Caco-2 (cell line): ENCODE results near the gene IL21R. TPM values are rescaled to one million over a fixed set of nuclear protein-coding genes. Genes with fewer than 3 reads are reported as not detected.
"Not testable (repeated sequence)": the region's sequence is repeated elsewhere in the genome, so short reads cannot be mapped to it uniquely, and the experiment has no call there.

Experiments used
- BruUV-seq: library from RNA; stranded (reverse); fragments of 400-500 nt; replicated peaks from 2 replicates; lab custom pipeline; 2021; lab: Mats Ljungman, UMichigan
- CTCF ChIA-PET: fragments of 300-600 bp; sonication (Branson Sonifier 250); formaldehyde crosslinking; loops from one replicate; lab custom pipeline; 2022; ENCODE audit warnings: antibody characterized with exemption; lab: Charles Lee
- POLR2A ChIA-PET: fragments of 300-600 bp; sonication (Branson Sonifier 250); formaldehyde crosslinking; loops from one replicate; lab custom pipeline; 2022; ENCODE audit warnings: antibody characterized with exemption; lab: Charles Lee
- DNase-seq, 2 experiments: peaks; one replicate each; pipeline versions ENCODE4 v3.0.0 to v3.0.0-alpha.2; 2020 to 2022
- H3K27me3 ChIP-seq: replicated peaks from 2 replicates; pipeline ENCODE4 v1.6.0; 2011; ENCODE audit warnings: low read length; ENCODE audit not compliant: control insufficient read depth, insufficient read depth
- H3K36me3 ChIP-seq: 2 replicates; pipeline ENCODE4 v1.5.1; 2011; ENCODE audit warnings: low read length; ENCODE audit not compliant: control insufficient read depth, insufficient read depth
- H3K4me1 ChIP-seq: fragments of 250-450 bp; sonication (Bioruptor Pico); 2 replicates; pipeline ENCODE4 v1.5.1; 2020; ENCODE audit warnings: mild to moderate bottlenecking
- H3K4me3 ChIP-seq: 2 replicates; pipeline ENCODE4 v1.5.1; 2011; ENCODE audit warnings: low read depth, mild to moderate bottlenecking, control low read depth, low read length
- H3K9me3 ChIP-seq: fragments of 250-450 bp; sonication (Bioruptor Pico); 2 replicates; pipeline ENCODE4 v1.5.1; 2020; ENCODE audit warnings: mild to moderate bottlenecking, moderate library complexity
- H3K27ac Mint-ChIP-seq: one replicate; pipeline ENCODE4 v1.8.0; 2022; ENCODE audit warnings: mixed read lengths; ENCODE audit not compliant: unreplicated experiment
- H3K27me3 Mint-ChIP-seq: one replicate; pipeline ENCODE4 v1.8.0; 2022; ENCODE audit warnings: mixed read lengths; ENCODE audit not compliant: insufficient read depth, unreplicated experiment
- H3K36me3 Mint-ChIP-seq: one replicate; pipeline ENCODE4 v1.8.0; 2022; ENCODE audit warnings: mild to moderate bottlenecking, mixed read lengths; ENCODE audit not compliant: insufficient read depth, unreplicated experiment
- H3K4me1 Mint-ChIP-seq: one replicate; pipeline ENCODE4 v1.8.0; 2022; ENCODE audit warnings: low read depth, mixed read lengths; ENCODE audit not compliant: unreplicated experiment
- H3K4me3 Mint-ChIP-seq: one replicate; pipeline ENCODE4 v1.8.0; 2022; ENCODE audit warnings: mild to moderate bottlenecking, moderate library complexity, mixed read lengths; ENCODE audit not compliant: unreplicated experiment
- H3K9me3 Mint-ChIP-seq: one replicate; pipeline ENCODE4 v1.8.0; 2022; ENCODE audit warnings: mixed read lengths; ENCODE audit not compliant: unreplicated experiment
- CTCF ChIP-seq, 2 experiments: fragments of 200-600 bp in 1 of 2; IDR thresholded peaks; 1 replicate in 1 of 2; 2 replicates in 1 of 2; pipeline versions ENCODE4 v1.5.1 to v1.8.0; 2011 to 2022; ENCODE audit warnings: antibody characterized with exemption in 1 of 2, control low read depth in 1 of 2, inconsistent platforms in 1 of 2, low read depth in 1 of 2, low read length in 1 of 2, mild to moderate bottlenecking in 1 of 2, moderate library complexity in 1 of 2; ENCODE audit not compliant: insufficient read depth in 1 of 2, severe bottlenecking in 1 of 2, unreplicated experiment in 1 of 2
- intact Hi-C: fragments of 100-400 bp; cut with micrococcal nuclease; formaldehyde crosslinking; loops from one replicate; pipeline ENCODE4 v1.10.0; 2022; ENCODE audit not compliant: unreplicated experiment
- total RNA-seq: library from RNA; stranded (reverse); gene quantifications from 2 replicates; pipeline ENCODE4 v1.2.3, GENCODE V29; 2022

The IL21R gene
- total RNA-seq, 1 experiment from 2014 or later: 0.07 TPM

- no peaks in the 10 kb centered on the region for H3K9me3 Mint-ChIP-seq
- no peak for DNase-seq
- BruUV-seq: no TSS peak
- CTCF ChIA-PET: no interaction called here
- H3K4me1 ChIP-seq: no peaks in the 10 kb centered on the region
- POLR2A ChIA-PET: no interaction called here
- no peak overlapping the region for H3K4me3 Mint-ChIP-seq
- H3K27ac Mint-ChIP-seq: no peak overlapping the region
- H3K27me3 Mint-ChIP-seq: no peaks in the 10 kb centered on the region
- no peaks in the 10 kb centered on the region; the same call in 1 of the 2 replicates for H3K36me3 ChIP-seq
- TF ChIP-seq CTCF (IDR thresholded peaks at IDR 0.05; ENCODE audit: insufficient read depth in 1 of 2, low read depth in 1 of 2, low read length in 1 of 2, severe bottlenecking in 1 of 2, unreplicated experiment in 1 of 2): no peak
- no peaks in the 10 kb centered on the region for H3K4me1 Mint-ChIP-seq
- intact Hi-C loops: loop anchor here (2.0 to 5.0 kb wide), 3 partner anchors 88 to 301 kb away; no protein-coding TSS in a partner anchor
- H3K27me3 ChIP-seq: no peaks in the 10 kb centered on the region
- H3K36me3 Mint-ChIP-seq: no peaks in the 10 kb centered on the region
- H3K4me3 ChIP-seq: no peak overlapping the region
- no peaks in the 10 kb centered on the region for H3K9me3 ChIP-seq
Measured at GRCh38 chr16:27455700-27456099, 53.7 kb downstream of the IL21R start.

GRCh38 chr16:27457605-27457900, 55.6 kb downstream of the IL21R start:
- H3K4me1 ChIP-seq, H3K4me3 ChIP-seq, DNase-seq, H3K36me3 ChIP-seq, POLR2A ChIA-PET, CTCF ChIA-PET, H3K27ac Mint-ChIP-seq, H3K36me3 Mint-ChIP-seq, H3K4me1 Mint-ChIP-seq, H3K9me3 Mint-ChIP-seq, H3K9me3 ChIP-seq, H3K27me3 ChIP-seq, H3K4me3 Mint-ChIP-seq, BruUV-seq, H3K27me3 Mint-ChIP-seq: not testable (repeated sequence)
- intact Hi-C loops: loop anchor here (1.0 to 5.0 kb wide), 4 partner anchors 90 to 303 kb away; no protein-coding TSS in a partner anchor

- no peak overlapping the region for H3K4me3 Mint-ChIP-seq
- H3K36me3 ChIP-seq: no peaks in the 10 kb centered on the region; the same call in none of the 2 replicates
- POLR2A ChIA-PET: no interaction called here
- intact Hi-C loops: loop anchor here (5.0 kb wide), 1 partner anchor 91 kb away; no protein-coding TSS in a partner anchor
- H3K27me3 ChIP-seq: no peaks in the 10 kb centered on the region
- no peaks in the 10 kb centered on the region for H3K9me3 ChIP-seq
- H3K36me3 Mint-ChIP-seq: peaks cover 2% of the 10 kb centered on the region
- CTCF ChIA-PET: interaction anchor here (0.7 kb wide), 1 partner anchor 24 kb away, joined by 3 read pairs; no protein-coding TSS in a partner anchor
- BruUV-seq: no TSS peak
- no peak overlapping the region for H3K27ac Mint-ChIP-seq
- no peak for TF ChIP-seq CTCF (IDR thresholded peaks at IDR 0.05; ENCODE audit: insufficient read depth in 1 of 2, low read depth in 1 of 2, low read length in 1 of 2, severe bottlenecking in 1 of 2, unreplicated experiment in 1 of 2)
- no peaks in the 10 kb centered on the region for H3K4me1 ChIP-seq
- no peaks in the 10 kb centered on the region for H3K9me3 Mint-ChIP-seq
- H3K27me3 Mint-ChIP-seq: no peaks in the 10 kb centered on the region
- no peaks in the 10 kb centered on the region for H3K4me1 Mint-ChIP-seq
- no peak for DNase-seq
- H3K4me3 ChIP-seq: no peak overlapping the region
Measured at GRCh38 chr16:27458258-27458657, 56.3 kb downstream of the IL21R start.
